Inflammatory macrophage (primary cell): ENCODE measurements around the gene GPR35.
"Not testable (repeated sequence)": the region's sequence is repeated elsewhere in the genome, so short reads cannot be mapped to it uniquely, and the experiment has no call there.

Experiments
- DNase-seq, 2 donors: peaks; one replicate each; pipeline ENCODE4 v3.0.0-alpha.2; 2020 to 2022

GPR35 gene

GRCh38 chr2:240663546-240664190, 38.4 kb downstream of the GPR35 start:
- peak; percentile 26 to 39 for DNase-seq

- no peak for DNase-seq
Measured at GRCh38 chr2:240664622-240665021, 39.3 kb downstream of the GPR35 start.

DNA sequence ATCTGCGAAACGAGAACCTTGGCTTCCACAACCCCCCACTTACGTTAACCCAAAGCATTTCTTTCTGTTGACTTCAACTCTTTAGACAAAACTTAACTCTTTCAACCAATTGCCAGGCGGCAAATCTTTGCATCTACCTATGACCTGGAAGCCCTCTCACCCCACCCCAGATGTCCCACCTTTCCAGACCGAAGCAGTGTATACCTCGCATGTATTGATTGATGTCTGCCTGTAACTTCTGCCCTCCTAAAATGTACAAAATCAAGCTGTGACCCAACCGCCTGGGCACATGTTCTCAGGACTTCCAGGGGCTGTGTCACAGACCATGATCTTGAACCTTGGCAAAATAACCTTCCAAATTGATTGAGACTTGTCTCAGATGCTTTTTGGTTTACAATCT, 45.1 kb downstream of the GPR35 start:
- DNase-seq = no peak

GRCh38 chr2:240670950-240671349, 45.7 kb downstream of the GPR35 start:
- no peak for DNase-seq

DNA sequence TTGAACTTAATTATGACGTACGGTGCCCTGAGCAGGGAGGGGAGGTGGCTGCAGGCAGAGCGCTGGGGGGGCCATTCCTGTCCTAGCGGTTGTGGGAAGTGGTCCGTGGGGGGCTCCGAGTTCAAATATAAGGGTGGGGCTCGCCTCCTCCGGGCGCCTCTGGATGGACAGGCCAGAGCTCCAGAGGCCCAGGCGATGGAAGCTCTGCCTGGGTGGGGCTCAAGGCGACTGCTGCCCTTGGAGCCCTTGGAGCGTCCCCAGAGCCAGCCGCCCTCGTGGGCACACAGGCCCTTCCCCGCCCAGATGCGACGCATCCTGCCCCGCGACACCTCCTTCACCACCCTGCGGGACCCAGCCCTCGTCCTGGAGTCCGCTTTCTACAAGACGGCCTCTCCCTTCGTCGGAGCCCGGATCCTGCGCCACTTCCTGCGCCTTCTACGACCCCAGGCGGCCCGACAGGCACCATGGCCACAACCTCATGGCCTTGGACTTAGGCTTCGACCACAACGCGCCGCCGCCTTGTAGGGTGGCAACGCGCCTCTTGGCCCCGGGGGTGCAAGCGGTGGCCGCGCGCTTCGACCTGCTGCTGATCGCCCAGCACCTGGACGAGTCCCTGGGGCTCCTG, 46.9 kb downstream of the GPR35 start:
- no peak for DNase-seq

DNA sequence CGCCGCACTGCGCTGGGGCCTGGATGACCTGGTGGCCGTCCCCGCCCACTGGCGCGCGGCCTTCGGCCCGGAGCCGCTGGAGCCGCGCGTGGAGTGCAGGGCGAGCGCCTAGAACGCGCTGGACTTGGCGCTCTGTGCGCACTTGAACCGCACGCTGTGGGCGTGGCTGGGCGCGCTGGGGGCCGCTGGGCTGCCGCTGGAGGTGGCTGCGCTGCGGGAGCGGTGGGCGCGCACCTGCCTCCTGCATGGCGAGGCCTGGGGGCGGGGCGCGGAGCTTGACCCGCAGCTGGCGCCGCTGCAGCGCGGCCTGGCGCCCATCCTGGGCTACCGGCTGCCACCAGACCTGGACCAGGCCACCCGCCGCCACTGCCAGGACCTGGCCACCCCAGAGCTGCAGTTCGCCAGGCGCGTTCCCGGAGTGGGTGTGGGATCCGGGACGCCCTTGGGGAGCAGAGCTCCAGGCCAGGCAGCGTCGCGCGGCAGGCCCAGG, 47.5 kb downstream of the GPR35 start:
- DNase-seq = no peak

GRCh38 chr2:240674461-240675184, 49.3 kb downstream of the GPR35 start:
- DNase-seq = not testable (repeated sequence)

DNA sequence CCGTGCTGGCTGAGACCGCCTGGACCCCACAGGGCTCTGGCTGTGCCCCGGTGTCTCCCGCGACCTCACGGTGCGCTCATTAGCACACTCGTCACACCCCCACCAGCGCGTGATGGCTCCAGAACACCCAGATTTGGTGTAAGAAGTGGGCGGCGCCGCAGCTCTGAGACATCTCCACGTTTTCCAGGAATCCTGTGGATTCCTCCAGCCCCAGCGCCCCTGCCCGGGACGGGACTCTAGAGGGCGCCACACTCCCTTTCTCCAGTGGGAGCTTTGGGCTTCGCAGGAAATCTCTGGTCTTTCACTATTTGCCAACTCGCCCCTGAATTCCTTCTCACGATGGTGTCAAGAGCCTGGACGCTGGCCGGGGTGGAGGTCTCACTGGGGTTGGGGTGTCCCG, 50.1 kb downstream of the GPR35 start:
- DNase-seq = not testable (repeated sequence)

DNA sequence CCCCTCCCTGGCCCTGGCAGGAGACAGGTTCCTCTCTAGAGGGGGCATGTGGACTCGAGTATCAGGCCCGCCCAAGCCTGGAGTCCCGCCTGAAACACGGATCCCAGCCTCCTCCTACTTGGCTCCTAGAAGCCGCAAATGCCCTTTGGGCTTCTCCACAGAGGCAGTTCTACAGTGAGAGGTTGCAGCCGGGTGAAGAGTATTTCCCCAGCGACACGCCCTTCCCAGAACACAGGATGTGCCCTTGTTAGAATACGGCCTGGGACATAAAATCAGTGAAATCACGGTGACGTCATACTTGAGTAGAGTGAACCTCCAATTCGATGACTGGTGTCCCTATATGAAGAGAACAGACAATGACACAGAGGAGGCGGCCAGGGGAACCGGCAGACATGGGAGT, 52.8 kb downstream of the GPR35 start:
- DNase-seq = not testable (repeated sequence)

DNA sequence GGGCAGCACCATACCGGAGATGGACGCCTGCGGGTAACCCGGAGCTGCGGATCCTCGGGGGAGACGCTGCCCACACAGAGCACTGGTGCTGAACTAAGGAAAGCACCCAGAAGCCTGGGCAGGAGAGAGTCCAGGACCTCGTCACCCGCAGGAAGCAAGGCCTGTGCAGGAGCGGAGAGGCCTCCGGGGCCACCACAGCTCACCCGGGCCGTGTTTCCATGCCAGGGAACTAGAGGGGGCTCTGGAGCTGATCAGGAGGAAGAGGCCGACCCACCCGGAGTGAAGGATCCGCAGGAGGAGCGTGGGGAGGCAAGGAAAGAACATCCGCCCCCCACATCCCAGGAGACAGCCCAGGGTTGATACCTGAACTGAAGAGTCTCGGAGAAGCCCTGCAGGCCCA, 53.6 kb downstream of the GPR35 start:
- DNase-seq = not testable (repeated sequence)

DNA sequence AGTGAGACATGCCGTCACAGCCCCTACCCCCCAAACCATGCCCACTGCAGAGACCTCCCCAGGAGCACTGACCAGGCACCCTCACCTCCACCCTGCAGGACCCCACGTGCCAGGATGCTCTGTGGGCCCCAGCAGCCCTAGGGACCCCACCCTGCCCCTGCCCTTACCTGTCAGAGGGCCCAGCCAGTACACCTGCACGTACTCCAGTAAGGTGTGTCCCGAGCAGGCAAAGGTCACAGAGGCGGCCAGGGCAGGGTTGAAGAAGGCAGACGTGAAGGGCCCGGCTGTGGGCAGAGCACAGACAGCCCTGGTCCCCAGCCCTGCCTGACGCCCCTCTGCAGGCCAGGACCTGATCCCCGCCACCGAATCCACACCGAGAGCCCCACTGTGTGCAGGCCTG, 54.9 kb downstream of the GPR35 start:
- not testable (repeated sequence) for DNase-seq
